Cardiac septum (tissue), 1 donor: Measurements from ENCODE around the gene RRP8. TPM values are rescaled to one million over a fixed set of nuclear protein-coding genes. Genes with fewer than 3 reads are reported as not detected.

Source experiments
- DNase-seq: peaks from one replicate; pipeline ENCODE4 v3.0.0-alpha.2; 2020; ENCODE audit warnings: low spot score
- intact Hi-C: fragments of 100-400 bp; cut with DNase I; formaldehyde crosslinking; loops from one replicate; pipeline ENCODE4 v1.14.0; 2022
- total RNA-seq: library from RNA; stranded (reverse); fragmentation: NEBNext Ultra II Directional; extraction: Animal tissue kit (Norgen Biotek cat#: 25700); gene quantifications from one replicate; pipeline ENCODE4 v1.2.1, GENCODE V29; 2021
- donor health status: DM: no; HTN: no; CAD: no.

RRP8 gene
- total RNA-seq, 1 donor from 2014 or later = 21.3 TPM

DNA sequence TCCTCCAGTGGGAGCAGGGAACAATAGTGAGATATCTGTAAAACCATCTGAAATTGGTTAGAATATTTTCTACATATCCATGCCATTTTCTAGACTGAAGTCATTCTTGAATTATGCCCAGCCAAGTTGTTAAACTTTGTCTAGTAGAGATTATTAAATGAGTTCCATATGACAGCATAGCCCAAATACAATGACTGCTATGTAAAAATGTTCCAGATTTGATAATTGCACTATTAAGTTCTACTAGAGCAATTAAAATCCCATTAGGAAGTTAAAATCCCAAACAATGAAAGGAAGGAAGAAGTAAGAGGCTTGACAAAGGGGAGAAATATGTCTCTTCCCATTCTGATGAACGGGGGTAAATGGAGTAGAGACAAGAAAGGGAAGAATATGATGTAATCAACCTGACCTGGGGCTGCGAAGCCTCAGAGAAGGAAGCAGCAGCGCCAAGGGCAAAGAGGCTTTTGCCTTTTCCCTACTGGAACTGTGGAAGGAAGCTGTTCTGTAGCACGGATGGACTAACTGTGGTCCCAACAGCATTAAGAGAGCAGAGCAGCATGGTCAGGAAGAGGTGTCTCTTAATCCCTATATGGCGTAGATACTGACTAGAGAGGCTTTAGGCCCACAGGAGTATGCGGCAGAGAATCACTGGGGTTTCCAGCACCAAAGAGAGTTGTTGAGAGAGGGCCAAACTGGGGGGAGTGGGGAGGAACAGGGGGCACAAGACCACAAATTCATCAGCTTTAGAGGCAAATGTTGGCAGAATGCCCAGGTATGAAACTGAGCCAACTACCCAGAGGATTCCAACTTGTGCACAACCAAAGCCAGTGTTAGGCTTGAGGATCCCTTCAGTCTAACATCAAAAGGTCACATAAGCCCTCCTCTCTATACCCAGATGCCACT lies 26.7 kb downstream of the RRP8 start:
- intact Hi-C loops = no loop called here

DNA sequence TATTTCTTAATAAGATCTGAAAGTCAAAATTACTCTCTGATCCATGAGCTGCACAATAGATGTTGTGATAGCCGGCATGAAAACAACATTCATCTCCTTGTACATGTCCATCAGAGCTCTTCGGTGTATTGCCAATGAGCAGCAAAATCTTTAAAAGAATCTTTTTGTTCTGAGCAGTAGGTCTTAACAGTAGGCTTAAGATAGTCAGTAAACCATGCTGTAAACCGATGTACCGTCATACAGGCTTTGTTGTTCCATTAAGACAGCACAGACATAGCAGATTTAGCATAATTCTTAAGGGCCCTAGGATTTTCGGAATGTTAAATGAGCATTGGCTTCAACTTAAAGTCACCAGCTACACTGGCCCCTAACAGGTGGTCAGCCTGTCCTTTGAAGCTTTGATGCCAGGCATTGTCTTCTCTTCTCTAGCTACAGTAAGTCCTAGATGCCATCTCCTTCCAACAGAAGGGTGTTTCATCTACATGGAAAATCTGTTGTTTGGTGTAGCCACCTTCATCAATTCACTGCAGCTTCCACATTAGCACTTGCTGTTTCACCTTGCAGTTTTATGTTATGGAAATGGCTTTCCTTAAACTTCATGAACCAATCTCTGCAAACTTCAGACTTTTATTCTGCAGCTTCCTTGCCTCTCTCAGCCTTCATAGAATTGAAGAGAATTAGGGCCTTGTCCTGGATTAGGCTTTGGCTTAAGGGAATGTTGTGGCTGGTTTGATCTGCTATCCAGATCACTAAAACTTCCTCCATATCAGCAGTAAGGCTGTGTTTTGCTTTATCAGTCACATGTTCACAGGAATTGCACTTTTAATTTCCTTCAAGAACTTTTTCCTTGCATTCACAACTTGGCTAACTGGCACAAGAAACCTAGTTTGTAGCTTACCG lies 28.4 kb downstream of the RRP8 start:
- DNase-seq = no peak
- intact Hi-C loops = no loop called here

More for the DNA sequence above, 26.7 kb downstream of the RRP8 start:
- no peak for DNase-seq

DNA sequence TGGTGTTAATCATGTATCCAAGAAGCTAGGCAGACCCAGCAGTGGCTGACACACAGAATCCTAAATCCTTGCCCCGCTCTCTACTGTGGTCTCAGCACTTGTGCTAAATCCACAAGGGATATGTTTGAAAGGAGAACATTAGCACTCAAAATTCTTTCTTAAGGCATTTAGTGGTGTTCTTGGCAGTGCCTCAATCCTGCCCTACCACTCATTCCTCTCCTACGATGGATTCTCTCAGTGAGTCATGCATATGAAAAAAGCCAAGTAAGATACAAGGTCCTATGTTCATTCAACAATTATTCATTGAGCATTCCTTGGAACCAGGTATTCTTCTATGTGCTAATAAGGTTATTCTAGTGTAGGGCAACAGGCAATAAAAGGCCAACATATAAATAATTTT lies 31.2 kb downstream of the RRP8 start:
- DNase-seq = no peak

GRCh38 chr11:6571434-6572008 lies 31.9 kb downstream of the RRP8 start:
- intact Hi-C loops = no loop called here
- no peak for DNase-seq

More for the DNA sequence above, 31.2 kb downstream of the RRP8 start:
- intact Hi-C loops = no loop called here

DNA sequence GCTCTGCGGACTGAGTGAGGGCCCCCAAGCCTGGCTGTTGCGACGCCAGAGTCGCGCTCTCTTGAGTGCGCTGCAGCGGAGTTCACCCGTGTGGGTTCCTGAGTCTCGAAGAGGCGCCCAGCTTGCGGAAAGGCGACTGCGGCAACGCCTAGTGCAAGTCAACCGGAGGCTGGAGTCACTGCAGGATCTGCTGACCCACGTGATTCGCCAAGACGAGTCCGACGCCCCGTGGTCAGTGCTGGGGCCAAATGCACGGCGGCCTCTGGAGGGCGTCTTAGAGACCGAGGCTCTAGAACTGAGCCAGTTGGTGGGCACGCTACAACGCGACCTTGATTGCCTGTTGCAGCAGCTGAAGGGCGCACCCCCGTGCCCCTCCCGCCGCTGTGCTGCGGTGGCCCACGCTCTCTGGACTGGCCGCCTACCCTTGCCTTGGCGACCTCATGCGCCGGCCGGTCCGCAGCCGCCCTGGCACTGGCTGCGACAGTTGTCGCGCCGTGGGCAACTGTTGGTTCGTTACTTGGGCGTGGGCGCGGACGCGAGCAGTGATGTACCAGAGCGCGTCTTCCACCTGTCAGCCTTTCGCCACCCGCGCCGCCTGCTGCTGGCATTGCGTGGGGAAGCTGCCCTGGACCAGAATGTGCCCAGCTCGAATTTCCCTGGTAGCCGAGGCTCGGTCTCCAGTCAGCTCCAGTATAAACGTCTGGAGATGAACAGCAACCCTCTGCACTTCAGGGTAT lies 32.6 kb downstream of the RRP8 start:
- no peak for DNase-seq
- intact Hi-C loops = no loop called here

GRCh38 chr11:6569706-6570105 lies 33.7 kb downstream of the RRP8 start:
- no peak for DNase-seq
- intact Hi-C loops = no loop called here

DNA sequence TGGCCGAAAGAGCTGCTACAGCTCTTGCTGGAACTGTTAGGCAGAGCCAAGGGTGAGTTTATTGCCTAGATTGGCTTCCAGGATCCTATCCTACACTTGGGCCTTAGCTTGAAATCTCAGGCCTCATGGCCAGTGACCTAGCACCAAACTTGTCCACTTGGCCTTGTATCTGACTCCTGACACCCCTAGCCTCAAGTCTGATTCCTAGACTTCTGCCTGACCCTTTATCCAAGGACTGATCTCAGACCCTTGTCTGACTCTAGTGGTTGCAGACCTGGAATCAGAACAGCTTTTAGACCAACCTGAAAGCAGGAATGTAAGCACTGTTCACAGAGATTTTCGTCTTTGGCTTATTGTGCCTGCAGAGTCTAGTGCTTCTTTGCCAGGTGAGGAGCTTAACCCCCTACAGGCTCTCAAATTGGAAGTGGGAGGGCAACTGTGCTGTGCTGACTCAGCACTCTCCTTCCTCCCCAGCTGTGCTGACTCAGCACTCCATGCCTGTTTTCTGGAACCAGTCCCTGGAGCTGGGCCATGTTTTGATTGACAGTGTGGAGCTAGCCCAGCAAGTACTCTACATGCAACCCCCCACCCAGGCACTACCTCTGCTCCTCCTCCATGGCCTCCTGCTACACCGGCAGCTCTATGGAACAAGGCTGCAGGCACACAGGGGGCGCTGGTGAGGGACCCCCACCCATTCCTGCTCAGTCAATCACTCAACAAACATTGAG lies 35.1 kb downstream of the RRP8 start:
- intact Hi-C loops = no loop called here
- no peak for DNase-seq

DNA sequence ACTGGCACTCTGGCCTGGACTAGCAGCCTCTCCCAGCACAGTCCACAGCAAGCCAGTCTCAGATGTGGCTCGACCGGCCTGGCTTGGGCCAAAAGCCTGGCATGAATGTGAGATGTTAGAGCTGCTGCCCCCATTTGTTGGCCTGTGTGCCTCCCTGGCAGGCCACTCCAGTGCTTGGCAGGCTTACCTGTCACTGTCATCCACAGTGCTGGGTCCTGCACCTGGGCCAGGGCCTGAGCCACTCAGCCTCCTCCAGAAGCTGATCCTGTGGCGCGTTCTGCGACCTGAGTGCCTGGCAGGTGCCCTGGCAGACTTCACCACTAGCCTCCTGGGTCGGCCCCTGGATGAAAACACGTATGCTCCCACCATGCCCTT lies 36.1 kb downstream of the RRP8 start:
- intact Hi-C loops = no loop called here
- no peak for DNase-seq

- intact Hi-C loops = no loop called here
- DNase-seq = no peak
Observed at GRCh38 chr11:6566704-6567370, 36.6 kb downstream of the RRP8 start.

- DNase-seq = no peak
- intact Hi-C loops = no loop called here
Observed at GRCh38 chr11:6565988-6566703, 37.3 kb downstream of the RRP8 start.

GRCh38 chr11:6565325-6565724 lies 38.1 kb downstream of the RRP8 start:
- DNase-seq = no peak
- intact Hi-C loops = no loop called here

DNA sequence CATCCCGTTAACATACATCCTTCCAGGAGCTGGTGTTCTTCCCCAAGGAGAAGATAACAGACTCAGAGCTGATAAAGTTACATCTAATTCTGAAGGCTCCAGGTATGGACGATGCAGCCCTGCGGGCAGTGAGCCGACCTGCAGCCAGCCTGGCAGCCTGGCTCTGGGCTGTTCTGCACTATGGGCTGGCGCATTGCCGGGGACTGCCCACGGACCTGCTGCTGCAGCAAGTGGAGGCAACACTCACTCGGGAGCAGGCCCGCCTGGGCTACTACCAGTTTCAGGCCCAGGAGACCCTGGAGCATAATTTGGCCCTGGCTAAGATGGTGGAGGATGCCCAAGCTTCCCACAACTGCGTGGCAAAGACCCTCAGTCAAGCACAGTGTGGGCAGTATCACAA lies 39.7 kb downstream of the RRP8 start:
- no peak for DNase-seq
- intact Hi-C loops = no loop called here

DNA sequence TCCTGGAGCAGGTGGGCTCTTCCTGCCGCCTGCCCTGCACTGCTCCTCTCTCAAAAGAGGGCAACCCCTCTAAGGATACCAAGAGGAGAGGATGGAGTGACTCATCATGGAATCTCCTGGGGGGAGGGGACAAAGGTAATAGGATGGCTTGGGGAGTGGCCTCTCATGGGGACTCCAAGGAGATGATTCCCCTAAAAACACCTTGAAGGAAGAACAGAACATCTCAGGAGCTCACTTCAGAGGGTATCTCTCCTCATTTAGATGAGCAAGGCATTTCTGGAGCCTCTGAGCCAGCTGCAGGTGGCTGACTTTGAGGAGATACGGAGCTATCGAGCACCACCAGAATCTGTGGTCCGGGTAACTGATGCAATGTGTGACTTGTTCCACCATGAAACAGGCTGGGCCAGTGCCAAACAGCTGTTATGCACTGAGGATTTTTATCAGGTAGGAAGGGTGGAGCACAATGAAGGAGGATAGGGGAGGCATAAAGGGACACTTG lies 40.2 kb downstream of the RRP8 start:
- intact Hi-C loops = no loop called here
- DNase-seq = no peak

- DNase-seq = no peak
- intact Hi-C loops = no loop called here
Observed at GRCh38 chr11:6561288-6561687, 42.1 kb downstream of the RRP8 start.

DNA sequence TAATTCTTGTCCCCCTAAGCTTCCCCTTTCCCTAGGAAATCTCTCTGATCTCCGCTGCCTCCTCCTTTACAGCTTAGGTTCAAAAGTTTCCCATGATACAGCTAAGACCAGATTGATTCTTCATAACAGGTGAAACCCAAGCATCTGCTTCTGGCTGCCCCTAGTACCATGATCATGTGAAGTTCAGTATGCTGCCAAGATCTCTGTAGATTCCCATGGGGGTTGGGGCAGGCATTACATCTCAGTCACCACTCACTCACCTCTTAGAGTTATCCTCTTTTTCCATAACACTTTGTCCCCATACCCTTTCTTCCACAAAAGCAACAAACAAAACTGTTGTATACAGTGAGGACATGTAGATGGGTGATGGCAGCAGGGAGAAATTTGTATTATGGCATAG lies 44.0 kb downstream of the RRP8 start:
- no peak for DNase-seq
- intact Hi-C loops = no loop called here

DNA sequence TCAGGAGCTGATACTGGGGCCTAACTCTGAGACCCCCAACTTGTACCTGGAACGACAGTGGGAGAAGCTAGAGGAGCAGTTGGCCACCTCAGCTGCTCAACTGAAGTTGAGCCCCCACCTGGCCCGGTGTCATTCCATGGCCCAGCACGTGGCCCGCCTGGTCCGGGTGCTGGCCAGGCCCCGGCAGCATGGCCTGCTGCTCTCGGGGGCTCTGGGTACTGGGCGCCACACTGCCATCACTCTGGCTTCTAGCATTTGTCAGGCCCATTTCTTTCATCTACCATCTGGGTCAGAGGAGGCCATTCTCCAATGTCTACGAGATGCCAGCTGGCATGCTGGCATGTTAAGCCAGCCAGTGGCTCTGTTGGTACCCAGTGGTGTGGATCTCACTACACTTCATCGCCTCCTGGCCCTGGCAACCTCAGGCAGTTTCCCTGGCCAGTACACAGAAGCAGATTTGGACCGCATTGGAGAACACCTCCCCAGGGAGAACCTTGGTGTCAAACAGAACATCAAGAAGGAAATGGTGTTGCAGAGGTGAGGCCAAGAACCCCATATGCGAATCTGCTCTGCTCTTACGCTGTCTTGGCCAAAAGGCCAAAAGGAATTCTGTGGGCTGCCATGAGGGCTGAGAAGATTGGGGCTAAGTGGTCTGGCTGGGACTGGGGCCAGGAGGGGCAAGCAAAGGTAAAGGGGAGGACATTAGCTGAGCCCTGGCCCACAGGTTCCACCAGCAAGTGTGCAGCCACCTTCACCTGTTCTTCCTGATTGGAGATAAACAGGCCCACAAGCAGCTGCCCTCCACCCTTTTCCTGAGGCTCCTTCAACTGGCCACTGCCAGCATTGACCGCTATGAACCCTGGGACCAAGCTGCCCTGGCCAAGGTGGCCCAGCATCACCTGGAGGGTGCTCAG lies 45.4 kb downstream of the RRP8 start:
- intact Hi-C loops = no loop called here

GRCh38 chr11:6557063-6557462 lies 46.4 kb downstream of the RRP8 start:
- no peak for DNase-seq
- intact Hi-C loops = no loop called here

More for the DNA sequence above, 45.4 kb downstream of the RRP8 start:
- DNase-seq = no peak
